T-helper 2 cell (primary cell): Measurements from ENCODE around the gene CPT1C.
"Not testable (repeated sequence)": the region's sequence is repeated elsewhere in the genome, so short reads cannot be mapped to it uniquely, and the experiment has no call there.

ENCODE experiments used
- DNase-seq, 5 experiments: peaks; one replicate each; pipeline versions ENCODE4 v3.0.0 to v3.0.0-alpha.2; 2012 to 2022

Gene CPT1C

GRCh38 chr19:49710372-49710951 lies 19.5 kb downstream of the CPT1C start:
- DNase-seq = no peak

GRCh38 chr19:49712397-49712859 lies 21.5 kb downstream of the CPT1C start:
- DNase-seq = no peak

GRCh38 chr19:49713236-49713845 lies 22.4 kb downstream of the CPT1C start:
- DNase-seq = no peak

GRCh38 chr19:49716154-49716553 lies 25.2 kb downstream of the CPT1C start:
- DNase-seq = peak in 1 of 5 experiments; percentile 21

GRCh38 chr19:49718511-49718910 lies 27.6 kb downstream of the CPT1C start:
- DNase-seq = no peak

- no peak for DNase-seq
Measured at GRCh38 chr19:49718991-49719390, 28.1 kb downstream of the CPT1C start.

- DNase-seq = not testable (repeated sequence)
Measured at GRCh38 chr19:49719420-49719819, 28.5 kb downstream of the CPT1C start.

GRCh38 chr19:49727217-49728030 lies 36.5 kb downstream of the CPT1C start:
- DNase-seq = no peak

GRCh38 chr19:49730166-49730565 lies 39.2 kb downstream of the CPT1C start:
- no peak for DNase-seq

- DNase-seq = no peak
Measured at GRCh38 chr19:49738268-49738667, 47.4 kb downstream of the CPT1C start.

- DNase-seq = peak in 1 of 5 experiments; percentile 49
Measured at GRCh38 chr19:49739098-49739497, 48.2 kb downstream of the CPT1C start.

- DNase-seq = no peak
Measured at GRCh38 chr19:49739933-49740332, 49.0 kb downstream of the CPT1C start.

- no peak for DNase-seq
Measured at GRCh38 chr19:49741210-49741844, 50.4 kb downstream of the CPT1C start.

- DNase-seq = no peak
Measured at GRCh38 chr19:49744946-49745381, 54.0 kb downstream of the CPT1C start.

- DNase-seq = peak; percentile 14 to 48 (median 43)
Measured at GRCh38 chr19:49746206-49746958, 55.5 kb downstream of the CPT1C start.

GRCh38 chr19:49749055-49749716 lies 58.3 kb downstream of the CPT1C start:
- no peak for DNase-seq

- no peak for DNase-seq
Measured at GRCh38 chr19:49749771-49750170, 58.9 kb downstream of the CPT1C start.

- no peak for DNase-seq
Measured at GRCh38 chr19:49752701-49753100, 61.8 kb downstream of the CPT1C start.

- DNase-seq = no peak
Measured at GRCh38 chr19:49755956-49756355, 65.0 kb downstream of the CPT1C start.

GRCh38 chr19:49758292-49758691 lies 67.4 kb downstream of the CPT1C start:
- no peak for DNase-seq

GRCh38 chr19:49761249-49761624 lies 70.3 kb downstream of the CPT1C start:
- no peak for DNase-seq
